ENCODE results near the gene KIAA1586.
"Not testable (repeated sequence)": the region's sequence is repeated elsewhere in the genome, so short reads cannot be mapped to it uniquely, and the experiment has no call there.

Gene KIAA1586

DNA sequence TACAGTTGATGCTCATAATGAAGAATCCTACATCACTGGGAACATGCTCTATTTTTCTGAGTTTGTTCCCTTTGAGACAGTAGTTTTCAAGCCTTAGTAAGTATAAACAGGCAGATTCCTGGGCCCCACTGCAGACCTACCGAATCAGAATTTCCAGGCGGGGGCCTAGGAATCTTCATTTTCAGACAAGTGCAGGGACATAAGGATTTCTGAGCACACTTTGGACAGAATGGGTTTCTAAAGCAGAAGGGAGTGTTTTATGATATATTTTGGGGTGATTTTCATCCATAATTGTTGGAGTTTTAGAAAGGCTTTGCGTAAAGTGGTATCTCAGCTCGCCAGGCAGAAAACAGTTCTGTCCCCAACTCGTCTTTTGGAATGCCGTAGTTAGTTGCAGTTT lies 1.4 kb downstream of the KIAA1586 start:
- not testable (repeated sequence) for DNase-seq

GRCh38 chr6:57048577-57048976 lies 2.1 kb downstream of the KIAA1586 start:
- DNase-seq = no peak

DNA sequence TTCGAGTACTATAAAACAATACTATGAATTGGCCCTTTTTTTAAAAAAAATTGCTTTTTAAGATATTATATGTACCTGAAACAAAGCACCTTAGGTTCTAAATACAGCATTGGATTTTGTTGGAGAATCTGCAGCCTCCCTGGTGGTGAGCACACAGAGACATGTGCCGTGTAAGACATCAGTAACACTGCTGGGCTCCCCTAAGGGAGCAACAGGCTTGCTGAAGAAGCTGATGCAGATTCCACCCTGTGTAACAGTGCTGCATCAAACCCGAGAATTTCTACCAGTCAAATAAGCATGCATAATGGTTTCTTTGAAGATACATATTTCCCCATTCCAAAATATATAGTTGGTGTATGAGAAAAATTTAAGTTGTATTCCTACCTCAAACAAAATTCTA lies 17.4 kb downstream of the KIAA1586 start:
- no peak for DNase-seq

GRCh38 chr6:57064809-57065208 lies 18.3 kb downstream of the KIAA1586 start:
- DNase-seq = no peak

DNA sequence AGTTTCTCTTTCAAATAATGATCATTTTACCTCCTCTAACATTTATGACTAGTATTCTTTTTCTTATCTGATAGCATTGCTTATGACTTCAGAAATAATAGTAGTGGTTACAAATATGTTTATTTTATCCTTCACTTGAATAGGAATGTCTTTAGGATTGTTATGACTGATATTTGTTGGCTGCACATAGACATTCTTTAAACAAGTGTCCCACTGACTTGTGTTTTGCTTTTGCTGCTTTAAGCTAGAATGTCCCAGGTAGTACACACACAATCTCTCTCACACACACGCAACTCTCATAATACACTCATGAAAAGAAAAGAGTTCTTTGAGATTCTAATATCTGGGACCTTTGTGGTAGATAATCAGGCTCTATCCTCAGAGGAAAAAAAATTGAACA lies 21.6 kb downstream of the KIAA1586 start:
- DNase-seq = no peak

GRCh38 chr6:57069228-57069627 lies 22.7 kb downstream of the KIAA1586 start:
- DNase-seq = no peak

DNA sequence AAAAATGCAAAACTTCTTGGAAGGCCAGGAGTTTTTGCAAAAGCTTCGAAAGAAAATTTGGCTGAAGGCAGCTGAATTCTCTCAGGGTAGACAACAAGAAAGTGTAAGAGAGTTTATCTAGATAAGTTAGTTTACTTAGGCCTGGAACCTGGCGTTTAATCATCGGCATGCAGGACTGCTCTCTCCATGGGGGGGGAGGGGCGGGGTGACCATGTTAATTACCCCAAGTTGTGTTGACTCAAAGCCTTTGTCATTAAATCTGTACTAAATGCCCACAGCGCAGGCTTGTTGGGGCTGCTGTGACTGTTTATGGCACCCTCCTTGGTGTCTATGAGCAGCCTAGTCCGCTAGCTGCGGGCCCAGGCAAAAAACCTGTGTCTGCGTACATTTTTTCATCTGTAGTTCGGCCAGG lies 23.4 kb downstream of the KIAA1586 start:
- DNase-seq = no peak

DNA sequence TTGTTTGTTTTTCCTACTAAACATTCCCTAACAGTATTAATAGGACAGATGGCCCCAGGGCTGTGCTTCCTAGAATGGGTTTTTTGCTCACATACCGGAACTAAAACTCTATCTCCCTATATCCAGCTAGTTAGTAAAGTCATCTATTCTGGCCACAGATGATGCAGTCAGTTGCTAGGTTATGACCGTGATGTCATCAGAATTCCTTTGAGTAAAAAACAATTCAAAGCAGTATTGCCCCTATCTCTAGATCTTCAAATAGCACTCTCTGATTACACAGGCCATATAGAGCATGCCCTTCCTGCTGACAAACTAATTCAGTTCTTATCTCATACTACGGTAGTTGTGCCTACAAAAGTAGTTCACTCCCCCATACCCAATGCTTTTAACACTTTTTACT lies 25.6 kb downstream of the KIAA1586 start:
- DNase-seq = no peak

- no peak for DNase-seq
Observed at GRCh38 chr6:57074383-57074782, 27.9 kb downstream of the KIAA1586 start.

DNA sequence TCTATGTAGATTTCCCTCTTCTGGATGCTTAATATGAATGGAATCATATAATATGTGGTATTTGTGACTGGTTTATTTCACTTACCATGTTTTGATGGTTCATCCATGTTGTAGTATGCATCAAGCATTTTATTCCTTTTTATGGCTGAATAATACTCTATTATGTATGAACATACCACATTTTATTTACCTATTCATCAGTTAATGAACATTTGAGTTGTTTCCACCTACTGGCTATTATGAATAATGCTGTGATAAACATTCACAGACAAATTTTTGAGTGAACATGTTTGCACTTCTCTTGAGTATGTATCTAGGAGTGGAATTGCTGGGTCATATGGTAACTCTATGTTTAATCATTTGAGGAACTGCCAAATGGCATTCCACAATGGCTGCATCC lies 28.6 kb downstream of the KIAA1586 start:
- DNase-seq = no peak

GRCh38 chr6:57078531-57079207 lies 32.2 kb downstream of the KIAA1586 start:
- DNase-seq = no peak

DNA sequence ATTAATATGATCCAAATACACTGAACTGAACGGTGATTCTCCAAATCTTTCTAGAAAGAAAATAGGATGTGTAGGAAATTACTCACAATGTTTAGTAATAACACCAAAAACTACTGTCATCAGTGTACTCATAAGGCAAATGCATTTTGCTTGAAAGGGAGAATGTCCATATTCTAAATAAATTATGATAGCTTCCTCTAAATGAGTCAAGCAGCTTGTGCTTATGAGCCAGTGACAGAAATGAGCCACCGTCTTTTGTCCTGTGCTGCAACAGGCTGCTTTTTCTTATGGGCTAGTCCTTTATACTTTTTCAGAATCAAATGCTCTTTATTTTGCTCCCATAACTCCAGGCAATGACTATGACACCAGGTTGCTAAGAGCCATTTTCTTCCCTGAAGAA lies 39.0 kb downstream of the KIAA1586 start:
- DNase-seq = no peak

- no peak for DNase-seq
Observed at GRCh38 chr6:57086843-57087242, 40.4 kb downstream of the KIAA1586 start.

DNA sequence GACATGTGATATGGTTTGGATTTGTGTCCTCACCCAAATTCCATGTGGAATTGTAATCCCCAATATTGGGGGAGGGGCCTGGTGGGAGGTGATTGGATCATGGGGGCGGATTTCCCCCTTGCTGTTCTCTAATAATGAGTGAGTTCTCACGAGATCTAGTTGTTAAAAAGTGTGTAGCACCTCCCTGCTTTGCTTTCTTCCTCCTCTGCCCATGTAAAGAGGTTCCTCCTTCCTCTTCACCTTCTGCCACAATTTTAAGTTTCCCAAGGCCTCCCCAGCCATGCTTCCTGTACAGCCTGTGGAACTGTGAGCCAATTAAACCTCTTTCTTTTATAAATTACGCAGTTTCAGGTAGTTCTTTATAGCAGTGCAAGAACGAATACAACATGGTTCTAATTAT lies 41.4 kb downstream of the KIAA1586 start:
- peak; percentile 28 for DNase-seq

GRCh38 chr6:57089265-57089664 lies 42.8 kb downstream of the KIAA1586 start:
- no peak for DNase-seq

GRCh38 chr6:57089687-57090457 lies 43.4 kb downstream of the KIAA1586 start, which contains the start of gene ZNF451:
TSS of gene ZNF451 (plus strand) at chr6:57090188. CDS start at chr6:57090254, 66 bp downstream.
- DNase-seq = peak; percentile 99

DNA sequence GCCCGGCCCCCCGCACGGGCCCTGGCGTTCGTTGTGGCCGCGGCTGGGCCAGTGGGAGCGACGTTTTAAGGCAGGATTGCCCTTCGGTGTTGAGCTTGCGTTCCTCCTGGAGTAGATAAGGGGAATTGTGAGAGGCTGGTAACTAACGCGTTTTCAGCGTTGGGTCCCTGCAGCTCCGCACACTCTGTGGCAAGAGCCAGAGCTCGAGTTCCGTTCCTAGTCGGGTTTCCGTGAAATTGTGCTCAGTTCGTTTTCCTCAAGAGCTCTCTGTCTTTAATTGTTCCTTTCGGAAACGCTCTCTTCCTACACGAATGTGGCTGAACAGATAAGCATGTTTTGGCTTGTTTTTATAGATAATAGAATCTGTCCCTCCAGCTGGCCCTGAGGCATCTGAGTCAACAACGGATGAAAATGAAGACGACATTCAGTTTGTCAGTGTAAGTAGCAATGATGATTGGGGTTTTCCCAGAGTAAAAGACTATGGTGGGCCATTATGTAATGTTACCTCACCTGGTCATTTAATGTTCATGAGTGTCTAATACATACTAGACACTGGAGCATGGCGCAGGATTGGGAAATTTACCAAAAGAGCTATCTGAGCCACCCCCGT lies 44.1 kb downstream of the KIAA1586 start:
- DNase-seq = not testable (repeated sequence)

DNA sequence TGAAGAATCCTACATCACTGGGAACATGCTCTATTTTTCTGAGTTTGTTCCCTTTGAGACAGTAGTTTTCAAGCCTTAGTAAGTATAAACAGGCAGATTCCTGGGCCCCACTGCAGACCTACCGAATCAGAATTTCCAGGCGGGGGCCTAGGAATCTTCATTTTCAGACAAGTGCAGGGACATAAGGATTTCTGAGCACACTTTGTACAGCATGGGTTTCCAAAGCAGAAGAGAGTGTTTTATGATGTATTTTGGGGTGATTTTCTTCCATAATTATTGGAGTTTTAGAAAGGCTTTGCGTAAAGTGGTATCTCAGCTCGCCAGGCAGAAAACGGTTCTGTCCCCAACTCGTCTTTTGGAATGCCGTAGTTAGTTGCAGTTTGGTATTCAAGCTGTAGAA lies 44.9 kb downstream of the KIAA1586 start:
- not testable (repeated sequence) for DNase-seq

DNA sequence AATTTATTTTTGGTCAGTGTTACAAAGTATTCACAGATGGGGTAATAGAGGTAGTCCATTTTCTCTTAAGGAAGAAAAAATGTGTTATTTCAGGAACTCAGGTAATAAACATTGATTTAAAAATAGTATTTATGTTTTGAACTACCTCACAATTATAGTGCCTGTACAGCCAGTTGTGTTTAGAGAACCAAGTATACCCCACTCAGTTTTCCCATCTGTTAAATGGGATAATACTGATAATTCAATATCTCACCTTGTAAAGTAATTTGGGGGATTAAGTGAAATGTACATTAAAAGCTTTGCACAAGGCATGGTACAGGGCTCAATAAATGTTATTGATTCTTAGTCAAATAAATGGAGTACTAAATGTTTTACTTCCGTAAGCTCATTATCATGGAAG lies 48.2 kb downstream of the KIAA1586 start:
- DNase-seq = no peak

DNA sequence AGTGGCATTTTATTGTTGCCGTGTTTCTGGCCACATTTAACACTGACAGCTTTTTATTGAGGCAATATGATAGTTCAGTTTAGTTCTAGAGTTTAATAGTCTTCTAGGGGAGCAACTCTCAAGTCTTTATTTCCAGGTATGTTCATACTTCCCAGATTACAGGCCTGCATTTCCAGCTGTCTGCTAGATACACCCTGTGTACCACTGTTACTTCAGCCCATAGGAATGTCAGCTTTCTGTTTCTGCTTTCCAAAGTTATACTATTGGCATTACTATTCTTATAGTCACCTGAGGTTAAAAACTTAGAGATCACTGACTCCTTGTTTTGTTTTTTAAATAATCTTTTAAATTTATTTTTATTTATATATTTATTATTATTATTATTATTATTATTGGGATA lies 51.1 kb downstream of the KIAA1586 start:
- no peak for DNase-seq

- no peak for DNase-seq
Observed at GRCh38 chr6:57102976-57103375, 56.5 kb downstream of the KIAA1586 start.

DNA sequence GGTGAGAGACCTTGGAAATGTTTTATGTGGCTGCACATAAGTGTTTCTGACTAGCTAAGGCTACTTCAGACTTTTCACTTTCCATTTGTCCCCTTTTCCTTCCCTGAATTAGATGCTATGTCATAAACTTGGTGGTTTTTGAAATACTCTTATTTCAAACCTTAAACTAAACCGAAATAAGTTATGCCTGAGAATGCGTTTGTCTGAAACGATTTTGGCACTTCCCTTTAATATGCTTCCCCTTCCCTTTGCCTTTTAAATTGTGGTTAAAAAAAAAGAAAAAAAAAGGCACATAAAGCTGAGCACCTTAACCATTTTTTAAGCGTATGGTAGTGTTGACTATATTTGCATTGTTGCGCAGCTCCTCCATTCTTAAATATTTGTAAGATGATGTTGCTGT lies 57.8 kb downstream of the KIAA1586 start:
- peak; percentile 24 for DNase-seq
